Thoracic aorta (tissue), 2 donors: Measurements from ENCODE around the gene ACY1. TPM values are rescaled to one million over a fixed set of nuclear protein-coding genes. Genes with fewer than 3 reads are reported as not detected.

Experiments used
- ATAC-seq: fragments of 150-250 bp; one replicate; pipeline ENCODE4 v1.8.0; 2017; ENCODE audit warnings: low read depth; ENCODE audit not compliant: insufficient number of reproducible peaks, low FRiP score
- DNase-seq: peaks from one replicate; pipeline ENCODE4 v3.0.0-alpha.2; 2020; ENCODE audit warnings: low spot score
- H3K27ac ChIP-seq, 2 donors: fragments of 200-600 bp; sonication (generic); 1 replicate in 1 of 2; 2 replicates in 1 of 2; pipeline ENCODE4 v1.5.1; 2016; ENCODE audit warnings: mild to moderate bottlenecking in 2 of 2, moderate library complexity in 2 of 2
- H3K27me3 ChIP-seq: fragments of 200-600 bp; sonication (generic); replicated peaks from 2 replicates; pipeline ENCODE4 v1.6.0; 2016; ENCODE audit warnings: mild to moderate bottlenecking; ENCODE audit not compliant: insufficient read depth
- H3K36me3 ChIP-seq: fragments of 200-600 bp; sonication (generic); one replicate; pipeline ENCODE4 v1.5.1; 2016
- H3K4me1 ChIP-seq, 2 donors: fragments of 200-600 bp; sonication (generic); 1 replicate in 1 of 2; 2 replicates in 1 of 2; pipeline versions ENCODE4 v1.5.1 to v1.6.0; 2016; ENCODE audit warnings: low read depth in 2 of 2, mild to moderate bottlenecking in 1 of 2; ENCODE audit not compliant: control insufficient read depth in 1 of 2
- H3K4me3 ChIP-seq: fragments of 200-600 bp; sonication (generic); 2 replicates; pipeline ENCODE4 v1.5.1; 2016; ENCODE audit warnings: mild to moderate bottlenecking
- H3K9me3 ChIP-seq: fragments of 200-600 bp; sonication (generic); 2 replicates; pipeline ENCODE4 v1.5.1; 2016
- total RNA-seq, 2 donors: library from RNA; depleted of rRNA; stranded (reverse); fragments of >200 nt; gene quantifications; one replicate each; pipeline versions ENCODE4 v1.1.0 to v1.2.3, GENCODE V29; 2016
- TF ChIP-seq, protein P1 (sequence below): fragments of 200-600 bp; sonication (generic); IDR thresholded peaks from one replicate; pipeline ENCODE4 v1.5.1; 2019; ENCODE audit warnings: antibody characterized with exemption

ACY1 gene
- total RNA-seq, 2 donors from 2014 or later, result 6.1 to 12.3 TPM

DNA sequence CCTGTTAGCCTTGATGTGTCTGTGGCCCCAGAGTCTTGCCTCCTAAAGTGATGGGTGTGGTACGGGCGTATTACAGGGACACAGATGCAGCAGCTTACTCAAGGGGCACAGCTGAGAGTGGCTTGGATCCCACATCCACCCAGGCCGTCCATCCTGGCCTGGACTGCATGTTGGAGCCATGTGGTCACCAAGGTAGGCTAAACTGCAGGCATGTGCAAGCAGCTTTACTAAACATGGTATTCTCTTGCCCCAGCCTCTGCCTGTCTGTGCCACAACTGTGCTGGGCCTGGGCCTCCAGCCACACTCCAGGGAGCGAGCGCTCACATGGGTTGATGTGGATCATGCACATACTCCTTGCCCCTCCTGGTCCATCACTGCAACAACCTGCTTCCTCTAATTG is 34.2 kb upstream of the ACY1 start:
- TF ChIP-seq, protein P1, sequence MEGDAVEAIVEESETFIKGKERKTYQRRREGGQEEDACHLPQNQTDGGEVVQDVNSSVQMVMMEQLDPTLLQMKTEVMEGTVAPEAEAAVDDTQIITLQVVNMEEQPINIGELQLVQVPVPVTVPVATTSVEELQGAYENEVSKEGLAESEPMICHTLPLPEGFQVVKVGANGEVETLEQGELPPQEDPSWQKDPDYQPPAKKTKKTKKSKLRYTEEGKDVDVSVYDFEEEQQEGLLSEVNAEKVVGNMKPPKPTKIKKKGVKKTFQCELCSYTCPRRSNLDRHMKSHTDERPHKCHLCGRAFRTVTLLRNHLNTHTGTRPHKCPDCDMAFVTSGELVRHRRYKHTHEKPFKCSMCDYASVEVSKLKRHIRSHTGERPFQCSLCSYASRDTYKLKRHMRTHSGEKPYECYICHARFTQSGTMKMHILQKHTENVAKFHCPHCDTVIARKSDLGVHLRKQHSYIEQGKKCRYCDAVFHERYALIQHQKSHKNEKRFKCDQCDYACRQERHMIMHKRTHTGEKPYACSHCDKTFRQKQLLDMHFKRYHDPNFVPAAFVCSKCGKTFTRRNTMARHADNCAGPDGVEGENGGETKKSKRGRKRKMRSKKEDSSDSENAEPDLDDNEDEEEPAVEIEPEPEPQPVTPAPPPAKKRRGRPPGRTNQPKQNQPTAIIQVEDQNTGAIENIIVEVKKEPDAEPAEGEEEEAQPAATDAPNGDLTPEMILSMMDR, result no peak
- Histone ChIP-seq H3K36me3 (no peaks in the 10 kb centered on the region), H3K9me3 (no peaks in the 10 kb centered on the region), H3K4me1 (no peaks in the 10 kb centered on the region), H3K4me3 (no peak overlapping the region), H3K27me3 (no peaks in the 10 kb centered on the region), H3K27ac (no peak overlapping the region)
- DNase-seq, result no peak
- no peak for ATAC-seq

DNA sequence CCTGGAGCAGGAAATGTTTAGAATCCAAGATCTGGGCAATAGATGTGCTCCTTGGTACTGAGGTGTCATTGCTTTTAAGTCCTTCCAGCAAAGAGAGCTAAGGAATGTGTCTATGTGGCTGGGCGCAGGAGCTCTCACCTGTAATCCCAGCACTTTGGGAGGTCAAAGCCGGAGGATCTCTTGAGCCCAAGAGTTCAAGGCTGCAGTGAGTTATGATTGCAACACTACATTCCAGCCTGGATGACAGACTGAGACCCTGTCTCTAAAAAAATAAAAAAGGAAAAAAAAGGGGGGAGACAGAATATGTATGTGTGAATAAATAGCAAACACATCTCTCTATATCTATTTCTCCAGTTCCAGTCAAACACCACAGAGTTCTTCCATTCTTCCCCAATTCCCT is 32.4 kb upstream of the ACY1 start:
- no peaks in the 10 kb centered on the region for H3K27me3 ChIP-seq
- DNase-seq (no peak), ATAC-seq (no peak)
- H3K9me3 ChIP-seq, result no peaks in the 10 kb centered on the region
- no peak overlapping the region for H3K27ac ChIP-seq
- H3K4me1 ChIP-seq, result peaks cover 0 to 8% of the 10 kb centered on the region in 2 donors
- TF ChIP-seq, protein P1, result no peak
- H3K36me3 ChIP-seq, result no peaks in the 10 kb centered on the region
- H3K4me3 ChIP-seq, result no peak overlapping the region

DNA sequence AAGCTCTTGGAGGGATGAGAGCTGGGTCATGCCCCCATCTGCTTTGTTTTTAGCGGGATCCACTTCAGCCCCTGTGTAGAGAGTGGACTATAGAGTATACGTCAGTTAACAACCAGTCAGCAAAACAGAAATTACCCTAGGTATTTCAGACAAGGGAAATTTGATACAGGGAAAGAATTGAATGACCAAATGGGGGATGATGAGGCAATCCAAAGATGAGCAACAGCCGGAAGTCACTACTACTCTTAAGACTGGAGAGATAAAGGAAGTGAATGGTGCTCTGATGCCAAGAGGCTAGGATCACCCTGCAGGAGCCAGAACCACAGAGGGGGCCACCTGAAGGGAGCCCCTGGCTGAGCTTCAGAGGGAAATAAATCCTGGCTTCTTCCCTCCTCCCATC is 29.9 kb upstream of the ACY1 start:
- DNase-seq, result no peak
- Histone ChIP-seq H3K27me3 (no peaks in the 10 kb centered on the region), H3K36me3 (no peaks in the 10 kb centered on the region), H3K4me1 (peaks cover 3 to 17% of the 10 kb centered on the region in 2 donors), H3K9me3 (no peaks in the 10 kb centered on the region), H3K27ac (no peak overlapping the region), H3K4me3 (no peak overlapping the region)
- no peak for ATAC-seq
- TF ChIP-seq, protein P1, result no peak

DNA sequence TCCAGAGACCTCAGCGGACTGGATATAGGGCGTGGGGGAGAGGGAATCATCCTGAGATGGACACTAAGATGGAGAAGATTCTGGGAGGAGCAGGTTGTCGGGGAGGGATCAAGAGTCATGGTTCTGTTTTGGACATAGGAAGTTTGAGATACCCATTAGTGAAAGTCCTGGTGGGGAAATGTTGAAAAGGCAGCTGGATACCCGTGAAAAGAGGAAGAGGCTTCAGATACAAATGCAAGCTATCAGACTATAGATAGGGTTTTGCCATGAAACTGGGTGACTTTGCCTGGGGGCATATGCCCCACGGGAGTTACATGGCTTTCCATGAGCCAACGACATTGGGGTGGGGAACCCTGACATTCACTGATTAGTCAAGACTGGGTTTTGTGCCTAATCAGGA is 29.2 kb upstream of the ACY1 start:
- no peak for DNase-seq
- ATAC-seq, result no peak
- Histone ChIP-seq H3K9me3 (no peaks in the 10 kb centered on the region), H3K36me3 (peaks cover 6% of the 10 kb centered on the region), H3K27me3 (no peaks in the 10 kb centered on the region), H3K27ac (no peak overlapping the region), H3K4me1 (peaks cover 3 to 17% of the 10 kb centered on the region in 2 donors), H3K4me3 (no peak overlapping the region)
- TF ChIP-seq, protein P1, result no peak

DNA sequence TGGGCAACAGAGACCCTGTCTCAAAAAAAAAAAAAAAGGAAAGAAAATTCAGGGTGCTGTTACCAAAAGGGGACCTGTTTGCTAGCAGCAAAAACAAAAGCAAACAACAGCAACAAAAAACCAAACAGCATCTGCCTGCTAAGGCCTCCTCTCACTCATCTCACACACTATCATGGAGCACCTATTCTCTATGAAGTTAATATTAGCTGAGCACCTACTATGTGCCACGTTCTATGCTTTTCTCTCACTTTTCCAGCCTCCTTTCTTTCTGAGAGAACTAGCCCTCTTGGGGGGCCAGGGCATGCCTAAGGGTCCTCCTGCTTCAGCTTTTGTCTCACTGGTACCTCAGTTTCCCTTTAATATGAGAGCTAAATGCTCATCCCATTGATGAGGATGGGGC is 28.6 kb upstream of the ACY1 start:
- Histone ChIP-seq H3K4me1 (peaks cover 3 to 17% of the 10 kb centered on the region in 2 donors), H3K27ac (no peak overlapping the region), H3K36me3 (peaks cover 10% of the 10 kb centered on the region), H3K27me3 (no peaks in the 10 kb centered on the region), H3K9me3 (no peaks in the 10 kb centered on the region), H3K4me3 (no peak overlapping the region)
- no peak for ATAC-seq
- no peak for DNase-seq
- TF ChIP-seq, protein P1, result no peak
